ENCODE data around the gene ADAMTSL2. TPM values are rescaled to one million over a fixed set of nuclear protein-coding genes. Genes with fewer than 3 reads are reported as not detected.

The ADAMTSL2 gene
- total RNA-seq, 1 experiment from 2014 or later, result not detected

GRCh38 chr9:133591116-133591910 is 56.8 kb downstream of the ADAMTSL2 start:
- H3K27me3 Mint-ChIP-seq (ENCODE audit: insufficient read depth, unreplicated experiment), result peaks cover 30% of the 10 kb centered on the region
- DNase-seq (ENCODE audit: unreplicated experiment), result no peak
- no TSS peak for BruUV-seq (replicated peaks)
- intact Hi-C loops (cut with micrococcal nuclease), result no loop called here
- H3K4me3 Mint-ChIP-seq (ENCODE audit: unreplicated experiment), result no peak overlapping the region
- H3K4me1 Mint-ChIP-seq (ENCODE audit: insufficient read depth, unreplicated experiment), result no peaks in the 10 kb centered on the region
- CTCF ChIA-PET, result no interaction called here
- H3K36me3 Mint-ChIP-seq (ENCODE audit: insufficient read depth, unreplicated experiment), result peaks cover 6% of the 10 kb centered on the region
- POLR2A ChIA-PET, result interaction anchor here (1.4 kb wide), 1 partner anchor 9 kb away, joined by 5 read pairs; no protein-coding TSS in a partner anchor
- TF ChIP-seq CTCF (IDR thresholded peaks at IDR 0.05; ENCODE audit: unreplicated experiment), result no peak
- H3K9me3 Mint-ChIP-seq (ENCODE audit: unreplicated experiment), result no peaks in the 10 kb centered on the region
- H3K27ac Mint-ChIP-seq (ENCODE audit: low read depth, unreplicated experiment), result no peak overlapping the region

- CTCF ChIA-PET, result interaction anchor here (0.6 kb wide), 1 partner anchor 1696 kb away, joined by 3 read pairs; no protein-coding TSS in a partner anchor
- TF ChIP-seq CTCF (IDR thresholded peaks at IDR 0.05; ENCODE audit: unreplicated experiment), result no peak
- intact Hi-C loops (cut with micrococcal nuclease), result no loop called here
- no peaks in the 10 kb centered on the region for H3K4me1 Mint-ChIP-seq (ENCODE audit: insufficient read depth, unreplicated experiment)
- no peak for DNase-seq (ENCODE audit: unreplicated experiment)
- no peak overlapping the region for H3K27ac Mint-ChIP-seq (ENCODE audit: low read depth, unreplicated experiment)
- POLR2A ChIA-PET, result no interaction called here
- no TSS peak for BruUV-seq (replicated peaks)
- H3K4me3 Mint-ChIP-seq (ENCODE audit: unreplicated experiment), result no peak overlapping the region
- peaks cover 4% of the 10 kb centered on the region for H3K9me3 Mint-ChIP-seq (ENCODE audit: unreplicated experiment)
- peaks cover under 1% of the 10 kb centered on the region for H3K36me3 Mint-ChIP-seq (ENCODE audit: insufficient read depth, unreplicated experiment)
- H3K27me3 Mint-ChIP-seq (ENCODE audit: insufficient read depth, unreplicated experiment), result peaks cover 30% of the 10 kb centered on the region
These were observed 57.5 kb downstream of the ADAMTSL2 start for GRCh38 chr9:133591985-133592384.

GRCh38 chr9:133592731-133593409 is 58.4 kb downstream of the ADAMTSL2 start:
- TF ChIP-seq CTCF (IDR thresholded peaks at IDR 0.05; ENCODE audit: unreplicated experiment), result no peak
- CTCF ChIA-PET, result interaction anchor here (0.6 kb wide), 1 partner anchor 1697 kb away, joined by 3 read pairs; no protein-coding TSS in a partner anchor
- H3K27me3 Mint-ChIP-seq (ENCODE audit: insufficient read depth, unreplicated experiment), result peaks cover 30% of the 10 kb centered on the region

GRCh38 chr9:133593587-133594253 is 59.2 kb downstream of the ADAMTSL2 start:
- H3K9me3 Mint-ChIP-seq (ENCODE audit: unreplicated experiment), result peaks cover 13% of the 10 kb centered on the region
- no peak for DNase-seq (ENCODE audit: unreplicated experiment)
- CTCF ChIA-PET, result no interaction called here
- peaks cover 30% of the 10 kb centered on the region for H3K27me3 Mint-ChIP-seq (ENCODE audit: insufficient read depth, unreplicated experiment)
- no peak for TF ChIP-seq CTCF (IDR thresholded peaks at IDR 0.05; ENCODE audit: unreplicated experiment)
- no peaks in the 10 kb centered on the region for H3K4me1 Mint-ChIP-seq (ENCODE audit: insufficient read depth, unreplicated experiment)
- no peaks in the 10 kb centered on the region for H3K36me3 Mint-ChIP-seq (ENCODE audit: insufficient read depth, unreplicated experiment)
- intact Hi-C loops (cut with micrococcal nuclease), result no loop called here
- no peak overlapping the region for H3K27ac Mint-ChIP-seq (ENCODE audit: low read depth, unreplicated experiment)
- no peak overlapping the region for H3K4me3 Mint-ChIP-seq (ENCODE audit: unreplicated experiment)
- POLR2A ChIA-PET, result no interaction called here
- no TSS peak for BruUV-seq (replicated peaks)

More at GRCh38 chr9:133592731-133593409, 58.4 kb downstream of the ADAMTSL2 start:
- H3K9me3 Mint-ChIP-seq (ENCODE audit: unreplicated experiment), result peaks cover 13% of the 10 kb centered on the region
- no TSS peak for BruUV-seq (replicated peaks)
- intact Hi-C loops (cut with micrococcal nuclease), result no loop called here
- no peak overlapping the region for H3K4me3 Mint-ChIP-seq (ENCODE audit: unreplicated experiment)
- no peaks in the 10 kb centered on the region for H3K36me3 Mint-ChIP-seq (ENCODE audit: insufficient read depth, unreplicated experiment)
- no peak overlapping the region for H3K27ac Mint-ChIP-seq (ENCODE audit: low read depth, unreplicated experiment)
- H3K4me1 Mint-ChIP-seq (ENCODE audit: insufficient read depth, unreplicated experiment), result no peaks in the 10 kb centered on the region
- DNase-seq (ENCODE audit: unreplicated experiment), result no peak
- POLR2A ChIA-PET, result no interaction called here

Data from MCF 10A (cell line).